Measurements from ENCODE around the gene TEKT3. TPM values are rescaled to one million over a fixed set of nuclear protein-coding genes. Genes with fewer than 3 reads are reported as not detected.

Gene TEKT3
- polyA plus RNA-seq, 2 donors = 0.10 to 0.21 TPM

DNA sequence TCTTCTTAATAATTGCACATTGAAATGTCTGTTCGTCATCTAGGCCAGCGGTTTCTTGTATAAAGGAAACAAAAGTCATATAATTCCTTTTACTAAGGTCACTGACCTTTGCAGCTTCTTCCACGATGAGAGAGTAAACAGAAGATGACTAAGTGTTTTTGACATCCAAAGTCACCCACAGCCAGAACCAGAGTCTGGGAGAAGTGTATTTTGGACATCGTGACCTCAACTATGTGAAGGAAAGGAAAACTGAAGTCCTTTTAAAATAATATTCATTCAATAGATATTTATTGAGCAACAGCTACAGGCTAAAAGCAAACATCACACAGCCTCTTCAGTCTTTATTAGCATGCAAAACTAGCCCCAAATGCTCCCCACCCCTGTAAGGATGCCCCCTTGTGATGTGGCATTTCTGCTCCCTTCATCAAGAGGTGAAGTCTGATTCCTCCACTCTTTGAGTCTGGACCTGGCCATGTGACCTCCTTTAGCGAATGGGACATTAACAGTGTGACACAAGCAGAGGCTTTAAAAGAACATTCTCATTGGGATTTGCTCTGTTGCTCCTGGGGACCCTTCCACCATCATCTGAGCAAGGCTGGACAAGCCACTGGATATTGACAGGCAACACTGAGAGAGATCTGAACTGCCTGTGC lies 68.1 kb downstream of the TEKT3 start:
- H3K27me3 ChIP-seq (ENCODE audit: control insufficient read depth in 1 of 2, insufficient read depth in 2 of 2, low read length in 2 of 2) = no peaks in the 10 kb centered on the region
- no peak overlapping the region for H3K4me3 ChIP-seq (ENCODE audit: low read depth in 1 of 2, low read length in 2 of 2)
- H3K4me1 ChIP-seq (ENCODE audit: control insufficient read depth in 2 of 2, insufficient read depth in 2 of 2, low read length in 1 of 2) = no peaks in the 10 kb centered on the region
- no peaks in the 10 kb centered on the region for H3K9me3 ChIP-seq (ENCODE audit: control insufficient read depth in 2 of 2, insufficient read depth in 1 of 2, low read depth in 1 of 2, low read length in 1 of 2)
- no peaks in the 10 kb centered on the region for H3K36me3 ChIP-seq (ENCODE audit: control insufficient read depth in 2 of 2, insufficient read depth in 2 of 2, low read length in 1 of 2)
- peak overlapping the region; percentile 12 to 51 for H3K27ac ChIP-seq (ENCODE audit: low read depth in 2 of 2, low read length in 1 of 2)
- 62% methylated on average over 5 of the region's 5 CpGs for WGBS, 2 donors

DNA sequence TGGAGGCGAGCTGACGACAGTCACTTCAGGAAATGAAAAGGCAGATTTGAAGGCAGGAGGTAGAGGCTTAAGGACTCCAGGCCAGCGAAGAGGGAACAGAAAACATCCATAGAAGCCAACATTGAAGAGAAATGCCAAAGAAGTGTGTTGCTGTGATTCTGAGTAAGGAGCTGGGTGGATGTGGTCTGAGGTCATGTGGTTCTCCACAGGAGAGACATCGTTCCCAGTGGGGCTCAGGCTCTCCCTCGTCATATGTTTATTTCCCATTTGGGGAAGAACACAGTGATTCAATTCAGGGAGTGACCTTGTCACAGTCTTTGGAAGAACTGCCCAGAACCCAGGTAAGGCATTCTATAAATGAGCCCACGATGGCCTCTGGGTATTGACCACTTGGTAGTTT lies 69.7 kb downstream of the TEKT3 start:
- Histone ChIP-seq H3K27me3 (ENCODE audit: control insufficient read depth in 1 of 2, insufficient read depth in 2 of 2, low read length in 2 of 2) (no peaks in the 10 kb centered on the region), H3K36me3 (ENCODE audit: control insufficient read depth in 2 of 2, insufficient read depth in 2 of 2, low read length in 1 of 2) (no peaks in the 10 kb centered on the region), H3K4me3 (ENCODE audit: low read depth in 1 of 2, low read length in 2 of 2) (no peak overlapping the region), H3K9me3 (ENCODE audit: control insufficient read depth in 2 of 2, insufficient read depth in 1 of 2, low read depth in 1 of 2, low read length in 1 of 2) (no peaks in the 10 kb centered on the region), H3K27ac (ENCODE audit: low read depth in 2 of 2, low read length in 1 of 2) (no peak overlapping the region), H3K4me1 (ENCODE audit: control insufficient read depth in 2 of 2, insufficient read depth in 2 of 2, low read length in 1 of 2) (no peaks in the 10 kb centered on the region)
- WGBS, 2 donors = 86 to 90% methylated on average over 6 of the region's 6 CpGs

- Histone ChIP-seq H3K27ac (ENCODE audit: low read depth in 2 of 2, low read length in 1 of 2) (no peak overlapping the region), H3K9me3 (ENCODE audit: control insufficient read depth in 2 of 2, insufficient read depth in 1 of 2, low read depth in 1 of 2, low read length in 1 of 2) (no peaks in the 10 kb centered on the region), H3K4me1 (ENCODE audit: control insufficient read depth in 2 of 2, insufficient read depth in 2 of 2, low read length in 1 of 2) (no peaks in the 10 kb centered on the region), H3K4me3 (ENCODE audit: low read depth in 1 of 2, low read length in 2 of 2) (no peak overlapping the region), H3K27me3 (ENCODE audit: control insufficient read depth in 1 of 2, insufficient read depth in 2 of 2, low read length in 2 of 2) (no peaks in the 10 kb centered on the region), H3K36me3 (ENCODE audit: control insufficient read depth in 2 of 2, insufficient read depth in 2 of 2, low read length in 1 of 2) (no peaks in the 10 kb centered on the region)
- WGBS, 2 donors = 88 to 89% methylated on average over 9 of the region's 9 CpGs
These were observed 70.6 kb downstream of the TEKT3 start for GRCh38 chr17:15270628-15271381.

DNA sequence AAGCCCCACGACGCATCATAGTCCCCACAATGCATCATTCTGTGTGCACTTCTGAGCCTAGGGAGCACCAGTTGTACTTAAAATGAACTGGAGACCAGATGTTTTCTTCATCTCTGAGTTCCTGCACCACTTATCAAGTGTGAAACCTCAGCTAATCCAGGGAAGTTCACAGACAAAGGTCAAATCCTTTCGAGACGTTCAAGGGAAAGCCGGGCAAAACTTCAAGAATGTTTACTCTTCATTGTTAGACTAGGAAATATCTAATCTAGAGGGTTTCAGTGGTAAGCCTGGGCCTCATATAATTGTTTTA lies 71.7 kb downstream of the TEKT3 start:
- Histone ChIP-seq H3K9me3 (ENCODE audit: control insufficient read depth in 2 of 2, insufficient read depth in 1 of 2, low read depth in 1 of 2, low read length in 1 of 2) (no peaks in the 10 kb centered on the region), H3K27me3 (ENCODE audit: control insufficient read depth in 1 of 2, insufficient read depth in 2 of 2, low read length in 2 of 2) (no peaks in the 10 kb centered on the region), H3K4me3 (ENCODE audit: low read depth in 1 of 2, low read length in 2 of 2) (no peak overlapping the region), H3K27ac (ENCODE audit: low read depth in 2 of 2, low read length in 1 of 2) (no peak overlapping the region), H3K4me1 (ENCODE audit: control insufficient read depth in 2 of 2, insufficient read depth in 2 of 2, low read length in 1 of 2) (no peaks in the 10 kb centered on the region), H3K36me3 (ENCODE audit: control insufficient read depth in 2 of 2, insufficient read depth in 2 of 2, low read length in 1 of 2) (no peaks in the 10 kb centered on the region)
- 67 to 68% methylated on average over 5 of the region's 5 CpGs for WGBS, 2 donors

DNA sequence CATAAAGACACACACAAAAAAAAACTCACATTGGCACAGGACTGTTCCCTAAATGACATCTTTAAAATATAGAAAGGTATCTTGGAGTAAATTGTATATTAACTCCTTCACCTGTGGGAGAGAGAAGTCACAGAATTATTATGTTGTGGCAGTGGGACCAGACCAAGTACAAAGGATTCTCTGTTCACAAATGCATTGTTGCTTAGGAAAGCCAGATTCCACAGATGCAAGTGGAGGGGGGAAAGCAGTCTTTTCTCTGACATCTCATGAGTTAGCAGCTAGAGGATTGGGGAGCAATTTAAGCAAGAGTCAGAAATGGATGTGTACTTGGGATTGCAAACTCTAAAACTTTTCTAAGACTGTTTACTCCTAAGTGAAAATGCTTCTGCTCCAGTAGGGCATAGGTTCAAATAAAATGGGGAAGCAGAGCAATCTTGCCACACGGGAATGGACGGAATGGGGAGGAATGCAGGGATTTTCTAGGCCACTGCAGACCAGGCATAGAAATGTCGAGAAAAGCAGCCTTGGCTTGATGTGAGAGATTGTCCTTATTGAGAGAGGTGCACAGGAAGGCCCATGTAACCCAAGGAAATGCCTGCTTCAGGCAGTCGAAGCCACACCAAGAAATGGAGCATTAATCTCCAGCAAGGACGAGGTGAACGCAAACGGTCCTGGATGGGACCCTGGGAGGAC lies 72.2 kb downstream of the TEKT3 start:
- Histone ChIP-seq H3K27ac (ENCODE audit: low read depth in 2 of 2, low read length in 1 of 2) (no peak overlapping the region), H3K27me3 (ENCODE audit: control insufficient read depth in 1 of 2, insufficient read depth in 2 of 2, low read length in 2 of 2) (no peaks in the 10 kb centered on the region), H3K4me3 (ENCODE audit: low read depth in 1 of 2, low read length in 2 of 2) (no peak overlapping the region), H3K9me3 (ENCODE audit: control insufficient read depth in 2 of 2, insufficient read depth in 1 of 2, low read depth in 1 of 2, low read length in 1 of 2) (no peaks in the 10 kb centered on the region), H3K4me1 (ENCODE audit: control insufficient read depth in 2 of 2, insufficient read depth in 2 of 2, low read length in 1 of 2) (no peaks in the 10 kb centered on the region), H3K36me3 (ENCODE audit: control insufficient read depth in 2 of 2, insufficient read depth in 2 of 2, low read length in 1 of 2) (no peaks in the 10 kb centered on the region)
- 68 to 69% methylated on average over 7 of the region's 7 CpGs for whole genome bisulfite sequencing, 2 donors

- H3K4me3 ChIP-seq (ENCODE audit: low read depth in 1 of 2, low read length in 2 of 2) = no peak overlapping the region
- 46 to 47% methylated on average over 1 of the region's 1 CpG for WGBS, 2 donors
- no peaks in the 10 kb centered on the region for H3K4me1 ChIP-seq (ENCODE audit: control insufficient read depth in 2 of 2, insufficient read depth in 2 of 2, low read length in 1 of 2)
- no peaks in the 10 kb centered on the region for H3K27me3 ChIP-seq (ENCODE audit: control insufficient read depth in 1 of 2, insufficient read depth in 2 of 2, low read length in 2 of 2)
- no peaks in the 10 kb centered on the region for H3K36me3 ChIP-seq (ENCODE audit: control insufficient read depth in 2 of 2, insufficient read depth in 2 of 2, low read length in 1 of 2)
- H3K27ac ChIP-seq (ENCODE audit: low read depth in 2 of 2, low read length in 1 of 2) = no peak overlapping the region
- H3K9me3 ChIP-seq (ENCODE audit: control insufficient read depth in 2 of 2, insufficient read depth in 1 of 2, low read depth in 1 of 2, low read length in 1 of 2) = no peaks in the 10 kb centered on the region
These were observed 72.9 kb downstream of the TEKT3 start for GRCh38 chr17:15268461-15268860.

DNA sequence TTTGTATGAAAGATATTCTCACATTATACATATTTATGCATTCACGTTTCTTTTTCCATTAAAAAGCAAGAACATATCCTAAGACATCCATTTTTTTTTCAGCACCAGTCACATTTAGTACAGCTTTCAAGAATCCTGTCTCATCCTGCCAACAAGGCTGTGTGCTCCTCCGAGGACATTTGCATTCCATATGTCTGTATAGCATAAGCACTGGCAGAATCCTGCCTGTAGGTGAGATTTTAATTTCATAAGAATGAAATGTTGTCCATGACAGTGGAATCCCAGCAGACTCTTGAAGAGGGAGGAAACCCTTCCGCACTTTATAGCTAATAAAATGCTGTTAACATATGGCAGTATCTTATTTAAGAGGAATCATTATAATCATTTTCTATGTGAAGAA lies 73.4 kb downstream of the TEKT3 start:
- Histone ChIP-seq H3K4me1 (ENCODE audit: control insufficient read depth in 2 of 2, insufficient read depth in 2 of 2, low read length in 1 of 2) (peaks cover 0 to 4% of the 10 kb centered on the region in 2 donors), H3K4me3 (ENCODE audit: low read depth in 1 of 2, low read length in 2 of 2) (no peak overlapping the region), H3K36me3 (ENCODE audit: control insufficient read depth in 2 of 2, insufficient read depth in 2 of 2, low read length in 1 of 2) (no peaks in the 10 kb centered on the region), H3K27me3 (ENCODE audit: control insufficient read depth in 1 of 2, insufficient read depth in 2 of 2, low read length in 2 of 2) (peaks cover 0 to 3% of the 10 kb centered on the region in 2 donors), H3K27ac (ENCODE audit: low read depth in 2 of 2, low read length in 1 of 2) (no peak overlapping the region), H3K9me3 (ENCODE audit: control insufficient read depth in 2 of 2, insufficient read depth in 1 of 2, low read depth in 1 of 2, low read length in 1 of 2) (no peaks in the 10 kb centered on the region)
- 66 to 72% methylated on average over 3 of the region's 3 CpGs for WGBS, 2 donors

DNA sequence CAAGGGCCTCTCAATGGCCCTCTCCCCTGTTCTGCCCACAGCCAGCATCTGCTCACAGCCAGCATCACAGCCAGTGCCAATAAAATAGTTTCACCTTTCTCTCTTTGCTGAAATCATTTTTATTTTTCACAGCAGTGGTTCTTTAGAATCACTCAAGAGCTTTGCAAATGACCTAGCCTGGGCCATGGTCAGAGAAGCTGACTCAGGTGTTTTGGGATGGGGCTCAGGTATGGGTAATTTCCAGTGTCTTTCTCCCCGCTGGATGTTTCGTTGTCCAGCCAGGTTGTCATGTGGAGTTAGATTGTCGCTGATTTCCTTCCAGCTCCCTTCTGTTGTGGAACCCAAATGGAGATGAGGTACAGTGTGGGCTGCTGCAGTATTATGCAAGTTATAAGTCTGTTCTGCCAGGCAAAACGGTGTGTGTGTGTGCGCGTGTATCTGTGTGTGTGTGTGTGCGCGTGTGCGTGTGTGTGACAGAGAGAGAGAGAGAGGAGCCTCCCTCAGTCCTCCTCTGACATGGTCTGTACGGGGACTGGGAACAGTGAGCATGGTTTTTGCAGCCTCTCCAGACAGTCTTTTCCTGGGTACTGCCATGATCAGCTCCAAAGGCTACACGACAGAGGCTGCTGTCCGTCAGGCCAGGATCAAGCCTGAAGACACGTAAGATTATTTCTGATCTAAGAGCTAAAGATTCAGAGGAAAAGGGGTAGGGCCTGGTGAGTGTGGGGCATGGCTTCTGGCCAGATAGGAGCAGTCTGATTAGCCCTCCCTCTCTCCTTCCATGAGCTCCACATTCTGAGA lies 74.9 kb downstream of the TEKT3 start:
- H3K27me3 ChIP-seq (ENCODE audit: control insufficient read depth in 1 of 2, insufficient read depth in 2 of 2, low read length in 2 of 2) = peaks cover 0 to 3% of the 10 kb centered on the region in 2 donors
- no peaks in the 10 kb centered on the region for H3K9me3 ChIP-seq (ENCODE audit: control insufficient read depth in 2 of 2, insufficient read depth in 1 of 2, low read depth in 1 of 2, low read length in 1 of 2)
- H3K27ac ChIP-seq (ENCODE audit: low read depth in 2 of 2, low read length in 1 of 2) = no peak overlapping the region
- WGBS, 2 donors = 89 to 92% methylated on average over 13 of the region's 13 CpGs
- no peaks in the 10 kb centered on the region for H3K36me3 ChIP-seq (ENCODE audit: control insufficient read depth in 2 of 2, insufficient read depth in 2 of 2, low read length in 1 of 2)
- H3K4me3 ChIP-seq (ENCODE audit: low read depth in 1 of 2, low read length in 2 of 2) = no peak overlapping the region
- H3K4me1 ChIP-seq (ENCODE audit: control insufficient read depth in 2 of 2, insufficient read depth in 2 of 2, low read length in 1 of 2) = peaks cover 0 to 6% of the 10 kb centered on the region in 2 donors

- peak within 1 kb of the TSS; percentile 12 to 45 for H3K27ac ChIP-seq (ENCODE audit: low read depth in 2 of 2, low read length in 1 of 2)
- no peaks in the 10 kb centered on the region for H3K9me3 ChIP-seq (ENCODE audit: control insufficient read depth in 2 of 2, insufficient read depth in 1 of 2, low read depth in 1 of 2, low read length in 1 of 2)
- peaks cover 0 to 9% of the 10 kb centered on the region in 2 donors for H3K4me1 ChIP-seq (ENCODE audit: control insufficient read depth in 2 of 2, insufficient read depth in 2 of 2, low read length in 1 of 2)
- H3K4me3 ChIP-seq (ENCODE audit: low read depth in 1 of 2, low read length in 2 of 2) = peak within 1 kb of the TSS; percentile 13 to 34
- peaks cover 0 to 3% of the 10 kb centered on the region in 2 donors for H3K27me3 ChIP-seq (ENCODE audit: control insufficient read depth in 1 of 2, insufficient read depth in 2 of 2, low read length in 2 of 2)
- H3K36me3 ChIP-seq (ENCODE audit: control insufficient read depth in 2 of 2, insufficient read depth in 2 of 2, low read length in 1 of 2) = no peaks in the 10 kb centered on the region
- 59 to 60% methylated on average over 6 of the region's 6 CpGs for WGBS, 2 donors
These were observed 76.3 kb downstream of the TEKT3 start, which contains the start of gene PMP22 for GRCh38 chr17:15265131-15265530. PMP22 (minus strand) TSS chr17:15265326; CDS start chr17:15260727, 4,599 bp downstream.

Data from esophagus (tissue), 2 donors.